ENCODE data around the gene CCDC192.
A peak's percentile ranks its signal among the peaks of the same experiment; 100 is the strongest.
"Not testable (repeated sequence)": the region's sequence is repeated elsewhere in the genome, so short reads cannot be mapped to it uniquely, and the experiment has no call there.

CCDC192 gene

GRCh38 chr5:127673117-127673800 lies 29.9 kb upstream of the CCDC192 start:
- no peak overlapping the region for H3K23ac ChIP-seq (ENCODE audit: low read length in 2 of 2)
- no peak overlapping the region for H2BK15ac ChIP-seq (ENCODE audit: low read depth, poor library complexity, severe bottlenecking)
- H3K36me3 ChIP-seq (ENCODE audit: control insufficient read depth in 1 of 2, insufficient read depth in 2 of 2, low read depth in 1 of 2, low read length in 2 of 2), result no peaks in the 10 kb centered on the region
- no peak overlapping the region for H3K9ac ChIP-seq (ENCODE audit: low read length)
- H3K4me1 ChIP-seq (ENCODE audit: control insufficient read depth, insufficient read depth, low read depth, low read length), result peaks cover 5% of the 10 kb centered on the region
- no peak overlapping the region for H3K14ac ChIP-seq (ENCODE audit: low read length in 2 of 2)
- no peak overlapping the region for H2AK5ac ChIP-seq (ENCODE audit: low read length, severe bottlenecking)
- no peaks in the 10 kb centered on the region for H3K79me1 ChIP-seq (replicated peaks; ENCODE audit: low read length, poor library complexity, severe bottlenecking)
- H2BK120ac ChIP-seq (ENCODE audit: low read depth, low read length), result no peak overlapping the region
- H3K4me2 ChIP-seq (ENCODE audit: low read length, poor library complexity, severe bottlenecking), result no peak overlapping the region
- 56% methylated on average over 2 of the region's 2 CpGs for WGBS
- H3K4ac ChIP-seq (ENCODE audit: low read depth in 1 of 2, low read length in 2 of 2), result no peak overlapping the region
- H3K27me3 ChIP-seq (ENCODE audit: control insufficient read depth in 1 of 2, insufficient read depth in 1 of 2, low read length in 2 of 2), result no peaks in the 10 kb centered on the region
- H3K9me3 ChIP-seq (ENCODE audit: control insufficient read depth, low read length), result no peaks in the 10 kb centered on the region
- no peak overlapping the region for H2BK5ac ChIP-seq (ENCODE audit: low read depth, low read length, poor library complexity, severe bottlenecking)
- peak; percentile 16 for DNase-seq
- H3K18ac ChIP-seq (ENCODE audit: low read depth in 1 of 2, low read length in 2 of 2), result no peak overlapping the region
- H2BK12ac ChIP-seq (ENCODE audit: low read length in 2 of 2), result no peak overlapping the region
- H4K91ac ChIP-seq (ENCODE audit: low read length), result no peak overlapping the region
- no peak overlapping the region for H3K27ac ChIP-seq (ENCODE audit: low read length, poor library complexity, severe bottlenecking)
- no peak overlapping the region for H2AFZ ChIP-seq (ENCODE audit: low read depth, low read length)
- H4K8ac ChIP-seq (ENCODE audit: low read length), result no peak overlapping the region
- H3K4me3 ChIP-seq (ENCODE audit: insufficient read depth in 1 of 2, low read depth in 1 of 2, low read length in 2 of 2), result no peak overlapping the region

GRCh38 chr5:127676951-127677350 lies 26.2 kb upstream of the CCDC192 start:
- H3K4me3 ChIP-seq (ENCODE audit: insufficient read depth in 1 of 2, low read depth in 1 of 2, low read length in 2 of 2); H4K8ac ChIP-seq (ENCODE audit: low read length); H3K14ac ChIP-seq (ENCODE audit: low read length in 2 of 2); H4K91ac ChIP-seq (ENCODE audit: low read length); H3K36me3 ChIP-seq (ENCODE audit: control insufficient read depth in 1 of 2, insufficient read depth in 2 of 2, low read depth in 1 of 2, low read length in 2 of 2); H3K9ac ChIP-seq (ENCODE audit: low read length); H3K18ac ChIP-seq (ENCODE audit: low read depth in 1 of 2, low read length in 2 of 2); DNase-seq; H3K9me3 ChIP-seq (ENCODE audit: control insufficient read depth, low read length); H2BK15ac ChIP-seq (ENCODE audit: low read depth, poor library complexity, severe bottlenecking); H2AFZ ChIP-seq (ENCODE audit: low read depth, low read length); H2AK5ac ChIP-seq (ENCODE audit: low read length, severe bottlenecking); H2BK120ac ChIP-seq (ENCODE audit: low read depth, low read length); H3K79me1 ChIP-seq (replicated peaks; ENCODE audit: low read length, poor library complexity, severe bottlenecking); H3K27ac ChIP-seq (ENCODE audit: low read length, poor library complexity, severe bottlenecking); H3K23ac ChIP-seq (ENCODE audit: low read length in 2 of 2); H3K27me3 ChIP-seq (ENCODE audit: control insufficient read depth in 1 of 2, insufficient read depth in 1 of 2, low read length in 2 of 2); H2BK12ac ChIP-seq (ENCODE audit: low read length in 2 of 2); H3K4me2 ChIP-seq (ENCODE audit: low read length, poor library complexity, severe bottlenecking); H3K4me1 ChIP-seq (ENCODE audit: control insufficient read depth, insufficient read depth, low read depth, low read length); H3K4ac ChIP-seq (ENCODE audit: low read depth in 1 of 2, low read length in 2 of 2); H2BK5ac ChIP-seq (ENCODE audit: low read depth, low read length, poor library complexity, severe bottlenecking): not testable (repeated sequence)

GRCh38 chr5:127679691-127680330 lies 23.4 kb upstream of the CCDC192 start:
- WGBS, result no CpG with 5 or more reads among the region's 3 CpGs
- not testable (repeated sequence) for H4K8ac ChIP-seq (ENCODE audit: low read length)

GRCh38 chr5:127680595-127680994 lies 22.6 kb upstream of the CCDC192 start:
- Histone ChIP-seq H3K18ac (ENCODE audit: low read depth in 1 of 2, low read length in 2 of 2) (no peak overlapping the region), H3K14ac (ENCODE audit: low read length in 2 of 2) (no peak overlapping the region), H3K4me3 (ENCODE audit: insufficient read depth in 1 of 2, low read depth in 1 of 2, low read length in 2 of 2) (no peak overlapping the region), H3K4ac (ENCODE audit: low read depth in 1 of 2, low read length in 2 of 2) (no peak overlapping the region), H2AK5ac (ENCODE audit: low read length, severe bottlenecking) (no peak overlapping the region), H3K4me1 (ENCODE audit: control insufficient read depth, insufficient read depth, low read depth, low read length) (no peaks in the 10 kb centered on the region), H4K8ac (ENCODE audit: low read length) (no peak overlapping the region), H3K27ac (ENCODE audit: low read length, poor library complexity, severe bottlenecking) (no peak overlapping the region), H2BK12ac (ENCODE audit: low read length in 2 of 2) (no peak overlapping the region), H3K27me3 (ENCODE audit: control insufficient read depth in 1 of 2, insufficient read depth in 1 of 2, low read length in 2 of 2) (no peaks in the 10 kb centered on the region), H2AFZ (ENCODE audit: low read depth, low read length) (no peak overlapping the region), H2BK120ac (ENCODE audit: low read depth, low read length) (no peak overlapping the region), H2BK15ac (ENCODE audit: low read depth, poor library complexity, severe bottlenecking) (no peak overlapping the region), H3K79me1 (replicated peaks; ENCODE audit: low read length, poor library complexity, severe bottlenecking) (no peaks in the 10 kb centered on the region), H3K23ac (ENCODE audit: low read length in 2 of 2) (no peak overlapping the region), H2BK5ac (ENCODE audit: low read depth, low read length, poor library complexity, severe bottlenecking) (no peak overlapping the region), H3K9ac (ENCODE audit: low read length) (no peak overlapping the region), H4K91ac (ENCODE audit: low read length) (no peak overlapping the region), H3K4me2 (ENCODE audit: low read length, poor library complexity, severe bottlenecking) (no peak overlapping the region), H3K9me3 (ENCODE audit: control insufficient read depth, low read length) (no peaks in the 10 kb centered on the region), H3K36me3 (ENCODE audit: control insufficient read depth in 1 of 2, insufficient read depth in 2 of 2, low read depth in 1 of 2, low read length in 2 of 2) (no peaks in the 10 kb centered on the region)
- no CpG with 5 or more reads among the region's 1 CpG for WGBS
- DNase-seq, result no peak

More at GRCh38 chr5:127679691-127680330, 23.4 kb upstream of the CCDC192 start:
- H3K9ac ChIP-seq (ENCODE audit: low read length); H3K79me1 ChIP-seq (replicated peaks; ENCODE audit: low read length, poor library complexity, severe bottlenecking); H3K4me3 ChIP-seq (ENCODE audit: insufficient read depth in 1 of 2, low read depth in 1 of 2, low read length in 2 of 2); H3K36me3 ChIP-seq (ENCODE audit: control insufficient read depth in 1 of 2, insufficient read depth in 2 of 2, low read depth in 1 of 2, low read length in 2 of 2); H2BK15ac ChIP-seq (ENCODE audit: low read depth, poor library complexity, severe bottlenecking); H2AFZ ChIP-seq (ENCODE audit: low read depth, low read length); H3K14ac ChIP-seq (ENCODE audit: low read length in 2 of 2); H3K18ac ChIP-seq (ENCODE audit: low read depth in 1 of 2, low read length in 2 of 2); H3K4me2 ChIP-seq (ENCODE audit: low read length, poor library complexity, severe bottlenecking); H2AK5ac ChIP-seq (ENCODE audit: low read length, severe bottlenecking); H4K91ac ChIP-seq (ENCODE audit: low read length); H2BK120ac ChIP-seq (ENCODE audit: low read depth, low read length); H3K4ac ChIP-seq (ENCODE audit: low read depth in 1 of 2, low read length in 2 of 2); DNase-seq; H3K27me3 ChIP-seq (ENCODE audit: control insufficient read depth in 1 of 2, insufficient read depth in 1 of 2, low read length in 2 of 2); H2BK5ac ChIP-seq (ENCODE audit: low read depth, low read length, poor library complexity, severe bottlenecking); H2BK12ac ChIP-seq (ENCODE audit: low read length in 2 of 2); H3K9me3 ChIP-seq (ENCODE audit: control insufficient read depth, low read length); H3K4me1 ChIP-seq (ENCODE audit: control insufficient read depth, insufficient read depth, low read depth, low read length); H3K27ac ChIP-seq (ENCODE audit: low read length, poor library complexity, severe bottlenecking); H3K23ac ChIP-seq (ENCODE audit: low read length in 2 of 2): not testable (repeated sequence)

Measured in mesenchymal stem cell (in vitro differentiated cells and primary cell).